Vagina (tissue), 2 donors: ENCODE data around the gene FUT6. TPM values are rescaled to one million over a fixed set of nuclear protein-coding genes. Genes with fewer than 3 reads are reported as not detected.
"Not testable (repeated sequence)": the region's sequence is repeated elsewhere in the genome, so short reads cannot be mapped to it uniquely, and the experiment has no call there.

Source experiments
- DNase-seq, 2 donors: peaks; one replicate each; pipeline ENCODE4 v3.0.0-alpha.2; 2017; ENCODE audit errors: extremely low spot score in 2 of 2
- H3K27ac ChIP-seq: fragments of 200-600 bp; sonication (generic); one replicate; pipeline ENCODE4 v1.5.1; 2019
- H3K27me3 ChIP-seq: fragments of 200-600 bp; sonication (generic); one replicate; pipeline ENCODE4 v1.5.1; 2019
- H3K36me3 ChIP-seq, 2 donors: fragments of 200-600 bp; sonication (generic); one replicate each; pipeline ENCODE4 v1.5.1; 2017 to 2019
- H3K4me1 ChIP-seq: fragments of 200-600 bp; sonication (generic); one replicate; pipeline ENCODE4 v1.5.1; 2019
- H3K4me3 ChIP-seq, 2 donors: fragments of 200-600 bp; sonication (generic); 1 replicate in 1 of 2; 2 replicates in 1 of 2; pipeline ENCODE4 v1.5.1; 2016 to 2019
- H3K9me3 ChIP-seq: fragments of 200-600 bp; sonication (generic); one replicate; pipeline ENCODE4 v1.5.1; 2019
- POLR2A ChIP-seq, 2 donors: fragments of 450-650 bp; IDR thresholded peaks; one replicate each; pipeline ENCODE4 v1.6.1; 2017; ENCODE audit warnings: antibody characterized with exemption in 2 of 2, mild to moderate bottlenecking in 2 of 2, moderate library complexity in 2 of 2
- POLR2AphosphoS5 ChIP-seq, 2 donors: sonication (generic); formaldehyde crosslinking; IDR thresholded peaks; one replicate each; pipeline ENCODE4 v1.9.0; 2017; ENCODE audit warnings: antibody characterized with exemption in 2 of 2, mild to moderate bottlenecking in 2 of 2, low read depth in 1 of 2; ENCODE audit not compliant: insufficient read depth in 1 of 2
- intact Hi-C: fragments of 100-400 bp; cut with DNase I; formaldehyde crosslinking; loops from one replicate; pipeline ENCODE4 v1.15.1; 2023
- total RNA-seq: library from RNA; depleted of rRNA; stranded (reverse); fragments of >200 nt; gene quantifications from one replicate; pipeline ENCODE4 v1.2.3, GENCODE V29; 2016
- TF ChIP-seq, protein P1 (sequence below), 3 experiments: fragments of 450-650 bp in 2 of 3; fragments of 200-600 bp in 1 of 3; sonication (generic) in 1 of 3; IDR thresholded peaks; one replicate each; pipeline ENCODE4 v1.5.1; 2017 to 2019; ENCODE audit warnings: antibody characterized with exemption in 3 of 3, mild to moderate bottlenecking in 2 of 3, moderate library complexity in 2 of 3

Gene FUT6
- total RNA-seq, 1 donor from 2014 or later = 36.8 TPM

DNA sequence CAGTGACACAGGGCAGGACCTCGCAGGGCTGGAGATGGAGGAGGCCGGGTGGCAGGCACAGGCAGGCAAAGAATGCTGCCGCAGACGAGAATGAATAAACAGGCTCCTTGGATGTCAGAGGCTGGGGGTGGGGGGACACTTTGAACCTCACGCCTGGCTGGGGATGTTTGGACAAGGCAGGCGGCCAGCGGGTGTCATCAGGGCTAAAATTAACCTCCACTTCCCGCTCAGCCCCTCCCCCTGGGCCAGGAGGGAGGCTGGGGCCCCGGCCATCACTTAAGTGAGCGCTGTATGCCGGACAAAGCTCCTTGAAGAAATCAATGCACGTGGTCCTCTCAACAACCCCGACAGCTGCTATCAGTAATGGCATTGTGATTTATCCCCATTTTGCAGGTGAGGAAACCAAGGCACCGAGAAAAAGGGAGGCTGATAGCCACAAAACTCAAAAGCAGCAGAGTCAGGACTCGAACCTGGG lies 41.1 kb upstream of the FUT6 start:
- DNase-seq = no peak

DNA sequence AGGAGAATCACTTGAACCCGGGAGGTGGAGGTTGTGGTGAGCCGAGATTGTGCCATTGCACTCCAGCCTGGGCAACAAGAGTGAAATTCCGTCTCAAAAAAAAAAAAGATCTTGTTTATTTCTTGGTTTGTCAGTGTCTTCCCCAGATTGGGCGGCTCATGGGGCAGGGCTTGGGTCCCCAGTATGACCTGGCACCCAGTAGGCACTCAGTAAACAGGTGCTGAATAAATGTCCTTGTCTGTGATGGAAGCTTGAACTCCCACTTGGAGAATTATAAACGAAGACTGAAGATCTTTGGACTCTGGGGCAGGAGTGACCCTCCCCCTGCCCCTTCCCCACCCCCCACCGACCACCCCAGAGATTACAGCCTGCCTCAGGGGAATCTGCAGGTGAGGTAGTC lies 40.7 kb upstream of the FUT6 start:
- Histone ChIP-seq H3K9me3 (no peaks in the 10 kb centered on the region), H3K36me3 (no peaks in the 10 kb centered on the region), H3K27me3 (no peaks in the 10 kb centered on the region), H3K27ac (no peak overlapping the region), H3K4me3 (no peak overlapping the region), H3K4me1 (peaks cover 7% of the 10 kb centered on the region)
- TF ChIP-seq, protein P1, sequence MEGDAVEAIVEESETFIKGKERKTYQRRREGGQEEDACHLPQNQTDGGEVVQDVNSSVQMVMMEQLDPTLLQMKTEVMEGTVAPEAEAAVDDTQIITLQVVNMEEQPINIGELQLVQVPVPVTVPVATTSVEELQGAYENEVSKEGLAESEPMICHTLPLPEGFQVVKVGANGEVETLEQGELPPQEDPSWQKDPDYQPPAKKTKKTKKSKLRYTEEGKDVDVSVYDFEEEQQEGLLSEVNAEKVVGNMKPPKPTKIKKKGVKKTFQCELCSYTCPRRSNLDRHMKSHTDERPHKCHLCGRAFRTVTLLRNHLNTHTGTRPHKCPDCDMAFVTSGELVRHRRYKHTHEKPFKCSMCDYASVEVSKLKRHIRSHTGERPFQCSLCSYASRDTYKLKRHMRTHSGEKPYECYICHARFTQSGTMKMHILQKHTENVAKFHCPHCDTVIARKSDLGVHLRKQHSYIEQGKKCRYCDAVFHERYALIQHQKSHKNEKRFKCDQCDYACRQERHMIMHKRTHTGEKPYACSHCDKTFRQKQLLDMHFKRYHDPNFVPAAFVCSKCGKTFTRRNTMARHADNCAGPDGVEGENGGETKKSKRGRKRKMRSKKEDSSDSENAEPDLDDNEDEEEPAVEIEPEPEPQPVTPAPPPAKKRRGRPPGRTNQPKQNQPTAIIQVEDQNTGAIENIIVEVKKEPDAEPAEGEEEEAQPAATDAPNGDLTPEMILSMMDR (IDR thresholded peaks at IDR 0.05) = no peak
- TF ChIP-seq POLR2A (IDR thresholded peaks at IDR 0.05) (no peak), POLR2AphosphoS5 (IDR thresholded peaks at IDR 0.05; ENCODE audit: insufficient read depth in 1 of 2, low read depth in 1 of 2) (no peak)
- DNase-seq = no peak
- intact Hi-C loops = no loop called here

More for the DNA sequence above, 41.1 kb upstream of the FUT6 start:
- H3K9me3 ChIP-seq = no peaks in the 10 kb centered on the region
- intact Hi-C loops = no loop called here
- no peak overlapping the region for H3K4me3 ChIP-seq
- TF ChIP-seq, protein P1 (IDR thresholded peaks at IDR 0.05) = no peak
- TF ChIP-seq POLR2A (IDR thresholded peaks at IDR 0.05) = no peak
- TF ChIP-seq POLR2AphosphoS5 (IDR thresholded peaks at IDR 0.05; ENCODE audit: insufficient read depth in 1 of 2, low read depth in 1 of 2) = peak in 1 of 2 donors; percentile 23
- H3K4me1 ChIP-seq = peaks cover 7% of the 10 kb centered on the region
- H3K36me3 ChIP-seq = no peaks in the 10 kb centered on the region
- H3K27me3 ChIP-seq = no peaks in the 10 kb centered on the region
- H3K27ac ChIP-seq = no peak overlapping the region

DNA sequence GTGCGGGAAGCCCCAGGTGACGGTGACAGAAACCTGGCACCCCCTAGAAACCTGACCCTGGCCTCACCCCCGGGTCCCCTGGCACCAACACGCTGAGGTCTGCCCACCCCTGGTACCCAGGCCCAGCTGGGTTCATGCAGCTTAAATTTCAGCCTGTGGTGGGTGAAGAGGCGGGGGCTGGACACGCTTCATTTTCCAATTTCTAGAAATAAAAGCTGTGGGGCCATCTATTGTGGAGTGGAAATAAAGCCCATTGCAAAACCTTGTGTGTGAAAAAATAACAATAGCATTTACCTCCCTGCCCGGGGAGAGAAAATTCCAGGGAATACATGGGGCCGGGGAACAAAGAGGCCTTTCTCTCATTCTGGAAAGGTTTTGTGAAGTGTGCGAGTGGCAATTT lies 38.4 kb upstream of the FUT6 start:
- no peak overlapping the region for H3K27ac ChIP-seq
- H3K27me3 ChIP-seq = no peaks in the 10 kb centered on the region
- peaks cover 7% of the 10 kb centered on the region for H3K4me1 ChIP-seq
- intact Hi-C loops = no loop called here
- no peak for DNase-seq
- no peak overlapping the region for H3K4me3 ChIP-seq
- H3K9me3 ChIP-seq = no peaks in the 10 kb centered on the region
- no peaks in the 10 kb centered on the region for H3K36me3 ChIP-seq
- TF ChIP-seq, protein P1 (IDR thresholded peaks at IDR 0.05) = no peak
- no peak for TF ChIP-seq POLR2AphosphoS5 (IDR thresholded peaks at IDR 0.05; ENCODE audit: insufficient read depth in 1 of 2, low read depth in 1 of 2)

DNA sequence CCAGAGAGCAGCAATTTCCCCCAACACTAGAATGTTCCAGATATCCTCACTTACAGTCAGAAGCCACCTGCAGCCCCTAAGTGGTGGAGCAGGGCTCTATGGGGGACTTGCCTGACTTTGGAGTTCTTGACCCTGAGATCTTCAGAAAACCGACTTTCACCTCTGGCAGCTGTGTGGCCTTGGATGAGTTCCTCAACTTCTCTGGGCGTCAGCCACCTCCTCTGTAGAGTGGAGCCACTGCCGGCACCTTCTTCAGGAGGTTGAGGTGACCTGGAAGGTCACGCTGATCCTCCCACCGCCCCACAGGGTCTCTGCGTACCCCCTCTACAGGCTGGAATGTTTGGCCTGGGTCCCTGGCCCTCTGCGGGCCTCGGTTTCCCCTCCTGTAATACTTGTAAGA lies 37.9 kb upstream of the FUT6 start:
- no peaks in the 10 kb centered on the region for H3K36me3 ChIP-seq
- H3K27ac ChIP-seq = no peak overlapping the region
- intact Hi-C loops = no loop called here
- TF ChIP-seq, protein P1 (IDR thresholded peaks at IDR 0.05) = no peak
- TF ChIP-seq POLR2AphosphoS5 (IDR thresholded peaks at IDR 0.05; ENCODE audit: insufficient read depth in 1 of 2, low read depth in 1 of 2) = no peak
- no peak for TF ChIP-seq POLR2A (IDR thresholded peaks at IDR 0.05)
- DNase-seq = no peak
- H3K27me3 ChIP-seq = no peaks in the 10 kb centered on the region
- no peaks in the 10 kb centered on the region for H3K9me3 ChIP-seq
- H3K4me1 ChIP-seq = peaks cover 7% of the 10 kb centered on the region
- H3K4me3 ChIP-seq = no peak overlapping the region

DNA sequence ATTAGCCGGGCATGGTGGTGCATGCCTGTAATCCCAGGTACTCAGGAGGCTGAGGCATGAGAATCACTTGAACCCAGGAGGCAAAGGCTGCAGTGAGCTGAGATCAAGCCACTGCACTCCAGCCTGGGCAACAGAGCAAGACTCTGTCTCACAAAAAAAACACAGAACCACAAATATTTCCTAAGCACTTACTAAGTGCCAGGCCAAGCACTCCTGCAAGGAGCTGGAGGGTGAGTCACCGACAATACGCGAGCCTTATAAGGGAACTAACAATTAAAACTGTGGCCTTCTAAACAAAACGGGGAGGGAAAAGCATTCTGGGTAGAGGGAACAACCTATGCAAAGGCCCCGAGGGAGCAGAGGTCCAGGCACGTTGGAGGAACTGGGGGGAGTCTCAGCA lies 35.0 kb upstream of the FUT6 start:
- H3K27ac ChIP-seq, H3K4me1 ChIP-seq, H3K27me3 ChIP-seq, DNase-seq, H3K36me3 ChIP-seq, intact Hi-C loops, H3K4me3 ChIP-seq, H3K9me3 ChIP-seq: not testable (repeated sequence)
